ENCODE measurements around the gene STXBP6. TPM values are rescaled to one million over a fixed set of nuclear protein-coding genes. Genes with fewer than 3 reads are reported as not detected.

The STXBP6 gene
- total RNA-seq, 1 donor: 0.27 TPM

GRCh38 chr14:24883576-24883975 is 166.4 kb downstream of the STXBP6 start:
- H3K4me3 ChIP-seq (ENCODE audit: low read depth, low read length): no peak overlapping the region
- peak; percentile 70 for DNase-seq (ENCODE audit: low read depth)
- TF ChIP-seq, protein P1, sequence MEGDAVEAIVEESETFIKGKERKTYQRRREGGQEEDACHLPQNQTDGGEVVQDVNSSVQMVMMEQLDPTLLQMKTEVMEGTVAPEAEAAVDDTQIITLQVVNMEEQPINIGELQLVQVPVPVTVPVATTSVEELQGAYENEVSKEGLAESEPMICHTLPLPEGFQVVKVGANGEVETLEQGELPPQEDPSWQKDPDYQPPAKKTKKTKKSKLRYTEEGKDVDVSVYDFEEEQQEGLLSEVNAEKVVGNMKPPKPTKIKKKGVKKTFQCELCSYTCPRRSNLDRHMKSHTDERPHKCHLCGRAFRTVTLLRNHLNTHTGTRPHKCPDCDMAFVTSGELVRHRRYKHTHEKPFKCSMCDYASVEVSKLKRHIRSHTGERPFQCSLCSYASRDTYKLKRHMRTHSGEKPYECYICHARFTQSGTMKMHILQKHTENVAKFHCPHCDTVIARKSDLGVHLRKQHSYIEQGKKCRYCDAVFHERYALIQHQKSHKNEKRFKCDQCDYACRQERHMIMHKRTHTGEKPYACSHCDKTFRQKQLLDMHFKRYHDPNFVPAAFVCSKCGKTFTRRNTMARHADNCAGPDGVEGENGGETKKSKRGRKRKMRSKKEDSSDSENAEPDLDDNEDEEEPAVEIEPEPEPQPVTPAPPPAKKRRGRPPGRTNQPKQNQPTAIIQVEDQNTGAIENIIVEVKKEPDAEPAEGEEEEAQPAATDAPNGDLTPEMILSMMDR (IDR thresholded peaks at IDR 0.05; ENCODE audit: insufficient read depth, low read length): no peak

GRCh38 chr14:24881116-24881893 is 168.6 kb downstream of the STXBP6 start:
- H3K4me3 ChIP-seq (ENCODE audit: low read depth, low read length): no peak overlapping the region
- no peak for DNase-seq (ENCODE audit: low read depth)
- TF ChIP-seq, protein P1 (IDR thresholded peaks at IDR 0.05; ENCODE audit: insufficient read depth, low read length): no peak

- peak; percentile 39 for DNase-seq (ENCODE audit: low read depth)
- no peak overlapping the region for H3K4me3 ChIP-seq (ENCODE audit: low read depth, low read length)
- TF ChIP-seq, protein P1 (IDR thresholded peaks at IDR 0.05; ENCODE audit: insufficient read depth, low read length): no peak
Measured at GRCh38 chr14:24880689-24881088, 169.3 kb downstream of the STXBP6 start.

DNA sequence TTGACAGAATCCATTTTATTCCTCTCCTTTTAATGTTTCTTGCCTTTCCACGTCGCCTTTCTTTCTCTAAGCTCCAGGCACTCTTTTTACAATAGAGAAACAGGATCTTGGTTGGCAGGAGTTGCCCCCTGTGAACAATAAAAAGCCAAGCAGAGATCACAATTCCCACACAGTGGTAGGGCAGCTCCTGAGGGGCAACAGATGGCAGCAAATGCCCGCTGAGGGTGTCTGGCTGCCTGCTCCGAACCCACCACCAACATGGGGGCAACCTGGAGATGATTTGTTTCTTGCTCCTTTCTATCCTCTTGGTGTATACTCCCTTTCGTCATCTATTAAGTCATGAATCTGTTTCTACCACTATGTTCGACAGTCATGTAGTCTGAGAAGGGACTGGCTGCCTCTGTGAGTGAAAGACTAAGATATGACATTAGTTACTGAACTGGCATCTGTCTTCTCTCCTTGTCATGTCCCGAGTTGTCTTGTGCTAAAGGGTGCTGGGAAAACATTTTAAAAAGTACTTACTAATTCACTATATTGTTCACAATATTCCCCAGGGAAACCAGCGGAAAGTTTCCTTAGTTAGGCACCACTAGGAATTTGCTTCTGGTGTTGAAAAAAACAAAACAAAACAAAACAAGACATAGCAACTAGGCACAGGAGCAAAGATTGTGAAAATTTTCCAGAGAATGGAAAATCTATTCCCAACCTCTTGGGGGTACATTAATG is 170.1 kb downstream of the STXBP6 start:
- no peak for DNase-seq (ENCODE audit: low read depth)
- TF ChIP-seq, protein P1 (IDR thresholded peaks at IDR 0.05; ENCODE audit: insufficient read depth, low read length): no peak

GRCh38 chr14:24876996-24877395 is 173.0 kb downstream of the STXBP6 start:
- no peak for DNase-seq (ENCODE audit: low read depth)
- TF ChIP-seq, protein P1 (IDR thresholded peaks at IDR 0.05; ENCODE audit: insufficient read depth, low read length): no peak
- no peak overlapping the region for H3K4me3 ChIP-seq (ENCODE audit: low read depth, low read length)

More for the DNA sequence above, 170.1 kb downstream of the STXBP6 start:
- no peak overlapping the region for H3K4me3 ChIP-seq (ENCODE audit: low read depth, low read length)

GRCh38 chr14:24875991-24876878 is 173.7 kb downstream of the STXBP6 start:
- TF ChIP-seq, protein P1 (IDR thresholded peaks at IDR 0.05; ENCODE audit: insufficient read depth, low read length): no peak
- H3K4me3 ChIP-seq (ENCODE audit: low read depth, low read length): no peak overlapping the region
- DNase-seq (ENCODE audit: low read depth): no peak
